ENCODE results near the gene KIF3B. TPM values are rescaled to one million over a fixed set of nuclear protein-coding genes. Genes with fewer than 3 reads are reported as not detected.
"Not testable (repeated sequence)": the region's sequence is repeated elsewhere in the genome, so short reads cannot be mapped to it uniquely, and the experiment has no call there.

KIF3B gene
- total RNA-seq, 1 donor from 2014 or later, result 20.1 TPM

DNA sequence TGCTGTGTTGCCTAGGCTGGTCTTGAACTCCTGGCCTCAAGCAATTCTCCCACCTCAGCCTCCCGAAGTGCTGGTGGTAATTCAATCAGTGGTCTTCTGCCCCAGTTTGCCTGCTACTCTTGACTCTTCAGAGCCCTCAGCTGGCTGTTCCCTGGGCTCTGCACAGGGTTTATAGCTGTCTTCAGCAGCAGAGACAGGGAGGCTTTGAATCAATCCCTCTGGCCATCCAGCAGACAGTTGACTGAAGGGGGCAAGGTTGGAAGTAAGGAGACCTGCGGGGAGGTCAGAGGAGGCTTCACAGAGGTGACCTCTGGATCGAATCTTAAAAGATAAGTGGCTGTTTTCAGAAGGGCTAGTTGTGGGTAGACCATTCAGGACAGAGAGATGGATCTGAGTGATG is 26.0 kb upstream of the KIF3B start:
- intact Hi-C loops (cut with DNase I), result no loop called here
- DNase-seq (ENCODE audit: low spot score in 2 of 2), result no peak

DNA sequence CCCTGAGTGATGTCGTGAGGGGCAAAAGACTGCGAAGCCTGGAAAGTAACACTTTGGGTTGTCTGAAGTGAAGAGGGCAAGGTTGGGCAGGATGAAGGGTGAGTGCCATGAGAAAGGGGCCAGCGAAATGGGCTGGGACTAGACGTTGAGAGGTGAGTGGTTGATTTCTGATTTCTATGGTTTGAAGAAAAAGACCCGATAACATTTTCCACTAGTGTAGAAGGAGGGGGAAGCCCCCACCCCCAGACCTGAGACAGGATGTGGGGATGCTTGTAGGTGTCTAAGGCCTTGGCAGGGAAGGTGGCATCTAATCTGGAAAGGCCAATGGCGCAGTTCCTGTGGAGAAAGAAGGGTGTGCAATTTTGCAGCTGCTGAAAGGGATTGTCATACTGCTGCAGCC is 25.3 kb upstream of the KIF3B start:
- Histone ChIP-seq H3K4me1 (no peaks in the 10 kb centered on the region), H3K27me3 (no peaks in the 10 kb centered on the region), H3K27ac (no peak overlapping the region), H3K4me3 (no peak overlapping the region), H3K9me3 (no peaks in the 10 kb centered on the region), H3K36me3 (no peaks in the 10 kb centered on the region)
- TF ChIP-seq, protein P1, sequence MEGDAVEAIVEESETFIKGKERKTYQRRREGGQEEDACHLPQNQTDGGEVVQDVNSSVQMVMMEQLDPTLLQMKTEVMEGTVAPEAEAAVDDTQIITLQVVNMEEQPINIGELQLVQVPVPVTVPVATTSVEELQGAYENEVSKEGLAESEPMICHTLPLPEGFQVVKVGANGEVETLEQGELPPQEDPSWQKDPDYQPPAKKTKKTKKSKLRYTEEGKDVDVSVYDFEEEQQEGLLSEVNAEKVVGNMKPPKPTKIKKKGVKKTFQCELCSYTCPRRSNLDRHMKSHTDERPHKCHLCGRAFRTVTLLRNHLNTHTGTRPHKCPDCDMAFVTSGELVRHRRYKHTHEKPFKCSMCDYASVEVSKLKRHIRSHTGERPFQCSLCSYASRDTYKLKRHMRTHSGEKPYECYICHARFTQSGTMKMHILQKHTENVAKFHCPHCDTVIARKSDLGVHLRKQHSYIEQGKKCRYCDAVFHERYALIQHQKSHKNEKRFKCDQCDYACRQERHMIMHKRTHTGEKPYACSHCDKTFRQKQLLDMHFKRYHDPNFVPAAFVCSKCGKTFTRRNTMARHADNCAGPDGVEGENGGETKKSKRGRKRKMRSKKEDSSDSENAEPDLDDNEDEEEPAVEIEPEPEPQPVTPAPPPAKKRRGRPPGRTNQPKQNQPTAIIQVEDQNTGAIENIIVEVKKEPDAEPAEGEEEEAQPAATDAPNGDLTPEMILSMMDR (IDR thresholded peaks at IDR 0.05), result no peak
- DNase-seq (ENCODE audit: low spot score in 2 of 2), result no peak
- intact Hi-C loops (cut with DNase I), result no loop called here

More for the DNA sequence above, 26.0 kb upstream of the KIF3B start:
- H3K36me3 ChIP-seq, result no peaks in the 10 kb centered on the region
- H3K9me3 ChIP-seq, result no peaks in the 10 kb centered on the region
- H3K4me1 ChIP-seq, result no peaks in the 10 kb centered on the region
- H3K4me3 ChIP-seq, result no peak overlapping the region
- TF ChIP-seq, protein P1 (IDR thresholded peaks at IDR 0.05), result no peak
- H3K27ac ChIP-seq, result no peak overlapping the region
- no peaks in the 10 kb centered on the region for H3K27me3 ChIP-seq

DNA sequence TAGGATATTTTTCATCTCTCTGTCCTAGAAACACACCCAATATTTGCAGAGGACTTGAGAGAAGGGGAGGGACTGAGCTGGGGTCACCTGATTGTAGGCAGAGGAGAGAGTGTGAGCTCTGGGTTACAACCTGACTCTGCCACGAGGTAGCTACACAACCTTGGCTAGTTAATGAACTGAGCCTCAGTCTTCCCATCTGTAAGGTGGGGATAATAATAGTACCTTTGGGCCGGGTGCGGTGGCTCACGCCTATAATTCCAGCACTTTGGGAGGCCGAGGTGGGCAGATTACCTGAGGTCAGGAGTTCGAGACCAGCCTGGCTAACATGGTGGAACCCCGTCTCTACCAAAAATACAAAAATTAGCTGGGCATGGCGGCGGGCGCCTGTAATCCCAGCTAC is 16.5 kb upstream of the KIF3B start:
- intact Hi-C loops (cut with DNase I); H3K27ac ChIP-seq; DNase-seq (ENCODE audit: low spot score in 2 of 2): not testable (repeated sequence)

DNA sequence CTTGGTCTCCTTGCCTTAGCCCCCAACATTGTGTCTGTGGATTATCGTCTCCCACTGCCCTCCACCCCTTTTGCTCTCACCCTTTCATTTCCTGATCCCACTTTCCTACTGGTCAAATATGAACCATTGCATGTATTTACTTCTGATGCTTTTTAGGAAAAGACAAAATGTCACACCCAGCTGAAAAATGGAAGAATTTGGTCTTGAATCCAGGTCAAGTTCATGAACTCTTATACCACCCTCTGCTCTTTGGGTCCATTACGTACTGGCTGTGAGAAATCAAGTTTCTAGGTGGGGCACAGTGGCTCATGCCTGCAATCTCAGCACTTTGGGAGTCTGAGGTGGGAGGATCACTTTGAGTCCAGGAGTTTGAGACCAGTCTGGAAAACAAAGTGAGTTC is 15.8 kb upstream of the KIF3B start:
- Histone ChIP-seq H3K36me3 (no peaks in the 10 kb centered on the region), H3K27me3 (no peaks in the 10 kb centered on the region), H3K27ac (no peak overlapping the region), H3K9me3 (no peaks in the 10 kb centered on the region), H3K4me3 (no peak overlapping the region), H3K4me1 (no peaks in the 10 kb centered on the region)
- TF ChIP-seq, protein P1 (IDR thresholded peaks at IDR 0.05), result no peak
- intact Hi-C loops (cut with DNase I), result no loop called here
- no peak for DNase-seq (ENCODE audit: low spot score in 2 of 2)

More for the DNA sequence above, 16.5 kb upstream of the KIF3B start:
- H3K4me3 ChIP-seq, H3K36me3 ChIP-seq, H3K9me3 ChIP-seq, H3K27me3 ChIP-seq, H3K4me1 ChIP-seq: not testable (repeated sequence)

DNA sequence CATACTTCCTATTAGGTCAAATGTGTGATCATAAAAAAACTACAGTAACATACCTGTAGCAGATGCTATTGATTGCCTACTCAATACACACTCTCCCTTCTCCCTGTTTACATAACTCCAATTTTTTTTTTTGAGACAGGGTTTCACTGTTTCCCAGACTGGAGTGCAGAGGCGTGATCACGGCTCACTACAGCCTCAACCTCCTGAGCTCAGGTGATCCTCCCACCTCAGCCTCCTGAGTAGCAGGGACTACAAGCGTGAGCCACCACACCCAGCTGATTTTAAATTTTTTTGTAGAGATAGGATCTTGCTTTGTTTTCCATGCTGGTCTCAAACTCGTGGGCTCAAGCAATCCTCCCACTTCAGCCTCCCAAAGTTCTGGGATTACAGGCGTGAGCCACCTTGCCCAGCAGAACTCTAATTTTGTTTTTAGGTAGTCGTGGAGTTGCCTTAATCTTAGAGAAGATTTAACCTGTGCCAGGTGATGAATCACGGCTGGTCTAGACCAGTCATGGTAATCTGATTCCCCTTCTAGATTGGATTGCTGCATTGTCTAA is 14.0 kb upstream of the KIF3B start:
- intact Hi-C loops (cut with DNase I), result no loop called here
- TF ChIP-seq, protein P1 (IDR thresholded peaks at IDR 0.05), result no peak
- no peaks in the 10 kb centered on the region for H3K4me1 ChIP-seq
- no peaks in the 10 kb centered on the region for H3K9me3 ChIP-seq
- H3K27me3 ChIP-seq, result no peaks in the 10 kb centered on the region
- no peak overlapping the region for H3K27ac ChIP-seq
- no peaks in the 10 kb centered on the region for H3K36me3 ChIP-seq
- no peak overlapping the region for H3K4me3 ChIP-seq
- DNase-seq (ENCODE audit: low spot score in 2 of 2), result no peak

DNA sequence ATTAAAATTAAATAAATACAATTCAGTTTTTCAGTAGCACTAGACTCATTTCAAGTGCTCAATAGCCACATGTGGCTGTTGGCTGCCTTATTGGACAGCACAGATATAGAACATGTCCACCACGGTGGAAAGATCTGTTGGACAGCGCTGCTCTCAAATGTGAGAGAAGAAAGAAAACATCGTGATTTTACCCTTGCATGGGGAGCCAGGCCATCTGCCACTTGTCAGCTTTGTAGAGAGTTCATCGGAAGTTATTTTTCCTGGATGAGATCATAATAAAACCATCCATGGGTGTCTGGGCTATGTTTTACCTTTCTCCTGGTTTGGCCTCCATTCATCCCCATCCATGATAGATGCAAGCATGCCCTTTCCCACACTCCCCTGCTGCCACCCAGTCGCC is 5.8 kb upstream of the KIF3B start:
- H3K27me3 ChIP-seq, result no peaks in the 10 kb centered on the region
- H3K4me1 ChIP-seq, result peaks cover 0 to under 1% of the 10 kb centered on the region in 2 donors
- DNase-seq (ENCODE audit: low spot score in 2 of 2), result no peak
- intact Hi-C loops (cut with DNase I), result no loop called here
- H3K27ac ChIP-seq, result no peak overlapping the region
- TF ChIP-seq, protein P1 (IDR thresholded peaks at IDR 0.05), result no peak
- no peak overlapping the region for H3K4me3 ChIP-seq
- no peaks in the 10 kb centered on the region for H3K36me3 ChIP-seq
- no peaks in the 10 kb centered on the region for H3K9me3 ChIP-seq
